PC-9 (cell line): ENCODE measurements around the gene SNCB. TPM values are rescaled to one million over a fixed set of nuclear protein-coding genes. Genes with fewer than 3 reads are reported as not detected.
A peak's percentile ranks its signal among the peaks of the same experiment; 100 is the strongest.

Experiments used
- BruUV-seq: library from RNA; stranded (reverse); fragments of 400-500 nt; replicated peaks from 2 replicates; lab custom pipeline; 2021; lab: Mats Ljungman, UMichigan
- CTCF ChIA-PET: fragments of 300-600 bp; sonication (Branson Sonifier 250); formaldehyde crosslinking; loops from one replicate; lab custom pipeline; 2022; ENCODE audit warnings: antibody characterized with exemption; lab: Charles Lee
- POLR2A ChIA-PET: fragments of 300-600 bp; sonication (Branson Sonifier 250); formaldehyde crosslinking; loops from one replicate; lab custom pipeline; 2022; ENCODE audit warnings: antibody characterized with exemption; ENCODE audit not compliant: unreplicated experiment; lab: Charles Lee
- DNase-seq, 2 experiments: peaks; one replicate each; pipeline versions ENCODE4 v3.0.0 to v3.0.0-alpha.2; 2015 to 2022; ENCODE audit warnings: mixed read lengths in 1 of 2
- H2AFZ ChIP-seq: fragments of 200-600 bp; sonication (generic); 2 replicates; pipeline ENCODE4 v1.8.1; 2017; ENCODE audit warnings: antibody characterized with exemption
- H3F3A ChIP-seq: fragments of 200-600 bp; sonication (generic); 2 replicates; pipeline ENCODE4 v1.8.1; 2017; ENCODE audit warnings: antibody characterized with exemption, mild to moderate bottlenecking, low read depth; ENCODE audit not compliant: insufficient read depth
- H3K27ac ChIP-seq: fragments of 200-600 bp; sonication (generic); 2 replicates; pipeline ENCODE4 v1.6.1; 2016; ENCODE audit warnings: mixed run types
- H3K27me3 ChIP-seq: fragments of 200-600 bp; sonication (generic); 2 replicates; pipeline ENCODE4 v1.6.1; 2016; ENCODE audit warnings: low read depth, mixed run types; ENCODE audit not compliant: insufficient read depth
- H3K36me3 ChIP-seq: fragments of 200-600 bp; sonication (generic); 2 replicates; pipeline ENCODE4 v1.6.1; 2016; ENCODE audit warnings: low read depth, mixed run types
- H3K4me1 ChIP-seq: fragments of 200-600 bp; sonication (generic); replicated peaks from 2 replicates; pipeline ENCODE4 v1.6.1; 2016; ENCODE audit warnings: mixed run types; ENCODE audit not compliant: insufficient read depth
- H3K4me2 ChIP-seq: fragments of 200-600 bp; sonication (generic); 2 replicates; pipeline ENCODE4 v1.6.1; 2017; ENCODE audit warnings: mixed run types
- H3K4me3 ChIP-seq: fragments of 200-600 bp; sonication (generic); 2 replicates; pipeline ENCODE4 v1.6.1; 2016; ENCODE audit warnings: mixed run types
- H3K79me2 ChIP-seq: fragments of 200-600 bp; sonication (generic); 2 replicates; pipeline ENCODE4 v1.6.1; 2017; ENCODE audit warnings: low read depth, mixed run types
- H3K9me2 ChIP-seq: fragments of 200-600 bp; sonication (generic); 2 replicates; pipeline ENCODE4 v1.8.1; 2017; ENCODE audit warnings: mild to moderate bottlenecking; ENCODE audit not compliant: insufficient read depth
- H3K9me3 ChIP-seq: fragments of 200-600 bp; sonication (generic); 2 replicates; pipeline ENCODE4 v1.8.1; 2016; ENCODE audit warnings: low read depth; ENCODE audit not compliant: insufficient read depth
- H4K20me1 ChIP-seq: fragments of 200-600 bp; sonication (generic); 2 replicates; pipeline ENCODE4 v1.8.1; 2017; ENCODE audit not compliant: insufficient read depth
- CTCF ChIP-seq: fragments of 200-600 bp; sonication (generic); conservative IDR thresholded peaks from 2 replicates; pipeline ENCODE4 v1.6.1; 2017; ENCODE audit warnings: mixed run types, antibody characterized with exemption, mild to moderate bottlenecking, moderate library complexity
- EZH2 ChIP-seq: fragments of 200-600 bp; sonication (generic); IDR thresholded peaks from 2 replicates; pipeline ENCODE4 v1.8.0; 2017; ENCODE audit warnings: antibody characterized with exemption, low read depth
- intact Hi-C: fragments of 100-400 bp; cut with micrococcal nuclease; formaldehyde crosslinking; loops from one replicate; pipeline ENCODE4 v1.10.0; 2022; ENCODE audit not compliant: unreplicated experiment
- total RNA-seq: library from RNA; stranded (reverse); gene quantifications from 2 replicates; pipeline ENCODE4 v1.2.3, GENCODE V29; 2021

Gene SNCB
- total RNA-seq, 1 experiment from 2014 or later: not detected

DNA sequence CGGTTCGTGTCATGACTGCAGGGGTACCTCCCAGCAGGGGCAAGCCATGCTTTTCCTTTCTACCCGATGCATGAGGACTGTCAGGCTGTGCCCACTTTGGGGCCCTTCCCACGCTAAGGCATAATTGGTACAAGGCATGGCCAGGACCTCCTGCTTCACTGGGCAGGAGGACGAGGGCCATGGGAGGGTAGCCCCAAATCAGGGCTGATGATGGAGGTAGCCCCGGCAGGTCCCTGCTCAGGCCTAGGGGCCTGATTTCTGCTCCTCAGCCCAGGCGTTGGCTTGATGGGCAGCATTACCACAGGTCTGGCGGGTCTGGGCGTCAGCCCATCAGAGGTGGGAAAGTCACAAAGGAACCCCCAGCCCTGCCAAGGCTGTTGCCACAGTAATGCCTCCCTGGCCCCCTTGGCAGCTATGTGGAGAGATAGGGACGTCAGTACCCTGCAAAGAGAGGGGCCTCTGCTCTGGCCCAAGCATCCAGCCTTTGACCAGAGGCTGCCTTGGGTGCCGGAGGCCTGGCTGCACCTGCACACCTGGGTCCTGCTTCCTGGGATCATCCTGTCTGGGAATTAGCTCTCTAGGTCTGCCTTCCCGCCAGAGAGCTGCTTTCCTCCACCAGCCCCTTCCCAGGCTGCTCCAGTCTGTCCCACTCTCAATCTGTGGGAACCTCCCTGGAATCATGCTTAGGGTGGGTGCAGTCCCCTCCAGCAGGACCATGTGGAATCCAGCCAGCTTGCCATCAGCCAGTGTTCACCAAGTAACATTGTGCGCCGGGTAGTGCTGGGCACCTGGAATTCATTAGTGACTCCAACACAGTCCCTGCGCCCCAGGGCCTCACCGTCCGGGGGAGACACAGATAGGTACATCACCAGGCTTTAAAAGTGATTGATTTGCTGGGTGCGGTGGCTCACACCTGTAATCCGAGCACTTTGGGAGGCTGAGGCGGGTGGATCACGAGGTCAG, 32.3 kb upstream of the SNCB start:
- ChIA-PET POLR2A (no interaction called here), CTCF (interaction anchor here (0.6 kb wide), 1 partner anchor 296 kb away, joined by 5 read pairs; no protein-coding TSS in a partner anchor)
- Histone ChIP-seq H3K36me3 (no peaks in the 10 kb centered on the region), H2AFZ (no peak overlapping the region), H3K4me2 (no peak overlapping the region), H4K20me1 (no peaks in the 10 kb centered on the region), H3K27ac (no peak overlapping the region), H3F3A (peaks cover under 1% of the 10 kb centered on the region; the same call in 1 of the 2 replicates), H3K27me3 (no peaks in the 10 kb centered on the region), H3K4me1 (no peaks in the 10 kb centered on the region), H3K9me3 (no peaks in the 10 kb centered on the region), H3K79me2 (no peaks in the 10 kb centered on the region), H3K9me2 (no peaks in the 10 kb centered on the region), H3K4me3 (no peak overlapping the region)
- no TSS peak for BruUV-seq
- intact Hi-C loops: no loop called here
- TF ChIP-seq CTCF (no peak), EZH2 (no peak)
- no peak for DNase-seq

GRCh38 chr5:176661676-176662075, 31.3 kb upstream of the SNCB start:
- Histone ChIP-seq H3K4me3 (no peak overlapping the region), H2AFZ (no peak overlapping the region), H3K9me3 (no peaks in the 10 kb centered on the region), H3K27ac (no peak overlapping the region), H3K4me1 (no peaks in the 10 kb centered on the region), H4K20me1 (no peaks in the 10 kb centered on the region), H3K9me2 (no peaks in the 10 kb centered on the region), H3K79me2 (no peaks in the 10 kb centered on the region), H3K27me3 (no peaks in the 10 kb centered on the region), H3K36me3 (no peaks in the 10 kb centered on the region), H3F3A (peaks cover 5% of the 10 kb centered on the region; the same call in 1 of the 2 replicates), H3K4me2 (no peak overlapping the region)
- intact Hi-C loops: loop anchor here (2.0 kb wide), 4 partner anchors 83 to 297 kb away; no protein-coding TSS in a partner anchor
- TF ChIP-seq CTCF (no peak), EZH2 (no peak)
- POLR2A ChIA-PET: interaction anchor here (0.6 kb wide), 1 partner anchor 162 kb away, joined by 6 read pairs; no protein-coding TSS in a partner anchor
- DNase-seq: no peak
- no TSS peak for BruUV-seq
- CTCF ChIA-PET: interaction anchor here (0.7 to 1.7 kb wide), 2 partner anchors 164 to 297 kb away, joined by 3 to 4 read pairs; no protein-coding TSS in a partner anchor

DNA sequence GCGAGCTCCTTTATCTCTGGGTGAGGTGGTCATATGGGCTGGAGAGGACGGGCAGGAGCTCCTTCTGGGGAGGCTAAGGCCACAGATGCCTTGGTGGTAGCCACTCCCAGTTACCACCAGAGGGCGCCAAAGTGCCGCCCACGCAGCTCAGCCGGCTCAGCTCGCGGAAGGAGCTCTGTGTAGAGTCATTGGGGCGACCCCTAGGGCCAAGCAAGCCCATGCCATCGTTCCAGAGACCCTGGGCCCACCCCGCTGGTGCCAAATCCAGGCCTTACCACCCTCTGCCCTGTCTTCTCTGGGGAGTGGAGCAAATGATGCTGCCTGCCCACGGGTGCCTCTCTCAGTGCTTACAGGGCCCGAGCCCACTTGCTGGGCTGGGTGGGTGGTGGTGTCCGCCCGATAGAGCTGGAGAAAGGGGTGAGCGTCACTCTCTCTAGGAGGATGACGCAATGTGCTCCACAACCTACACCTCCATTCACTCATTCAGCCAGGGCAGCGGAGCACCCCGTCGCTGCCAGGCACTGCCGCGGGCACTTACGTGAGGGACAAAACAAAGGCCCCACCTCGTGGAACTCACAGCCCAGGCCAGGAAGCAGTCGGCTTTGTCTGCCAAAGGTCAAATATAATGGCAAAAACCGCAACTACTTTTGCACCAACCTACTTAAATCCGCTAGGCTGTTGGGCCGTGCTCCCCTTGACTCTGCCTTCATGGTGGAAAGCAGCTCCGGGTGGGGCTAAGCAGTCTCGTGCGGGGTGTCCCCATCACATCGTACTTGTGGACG, 30.7 kb upstream of the SNCB start:
- Histone ChIP-seq H3K27me3 (no peaks in the 10 kb centered on the region), H4K20me1 (no peaks in the 10 kb centered on the region), H3K27ac (no peak overlapping the region), H3K9me3 (no peaks in the 10 kb centered on the region), H3K36me3 (no peaks in the 10 kb centered on the region), H3K4me3 (no peak overlapping the region), H3K4me2 (no peak overlapping the region), H3K4me1 (no peaks in the 10 kb centered on the region), H3K9me2 (no peaks in the 10 kb centered on the region), H3F3A (peaks cover 5% of the 10 kb centered on the region; the same call in 1 of the 2 replicates), H3K79me2 (no peaks in the 10 kb centered on the region), H2AFZ (0 out of 2 replicates have a peak overlapping the region, but pooled peaks have one; percentile 26)
- DNase-seq: peak; percentile 50 to 73
- no peak for TF ChIP-seq EZH2
- TF ChIP-seq CTCF: peak; percentile 95
- ChIA-PET POLR2A (interaction anchor here (0.5 to 0.6 kb wide), 7 partner anchors 12 to 450 kb away, joined by 3 to 6 read pairs (median 5); no protein-coding TSS in a partner anchor), CTCF (interaction anchor here (0.5 to 1.7 kb wide), 34 partner anchors 9 to 1819 kb away, joined by 3 to 19 read pairs (median 3); partner anchors contain the start of gene RNF44)
- intact Hi-C loops: loop anchor here (2.0 kb wide), 4 partner anchors 84 to 298 kb away; no protein-coding TSS in a partner anchor
- BruUV-seq: no TSS peak
